ENCODE data around the gene DAW1.
"Not testable (repeated sequence)": the region's sequence is repeated elsewhere in the genome, so short reads cannot be mapped to it uniquely, and the experiment has no call there.

DAW1 gene

DNA sequence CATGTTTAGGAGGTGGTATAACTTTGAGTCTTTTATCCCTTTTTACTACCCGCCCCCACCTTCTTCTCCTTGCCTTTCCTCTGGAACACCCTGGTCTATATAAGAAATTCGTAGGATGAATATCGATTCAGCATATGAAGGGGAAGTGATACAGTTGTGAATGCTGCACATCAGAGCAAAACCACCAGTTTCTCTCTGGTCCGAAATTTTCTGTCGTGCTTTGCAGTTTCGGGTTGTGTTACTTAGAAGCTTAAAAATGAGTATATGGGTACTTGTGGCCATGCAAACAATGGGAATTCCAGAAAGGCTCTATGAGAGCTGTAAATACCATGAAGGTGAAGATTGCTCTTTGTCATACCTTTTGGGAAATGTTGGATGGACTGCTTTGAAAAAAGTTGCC lies 60.6 kb downstream of the DAW1 start:
- H3K4me3 ChIP-seq (ENCODE audit: control insufficient read depth, low read depth, low read length) = no peak overlapping the region
- DNase-seq (ENCODE audit: low read depth) = no peak
- TF ChIP-seq, protein P1, sequence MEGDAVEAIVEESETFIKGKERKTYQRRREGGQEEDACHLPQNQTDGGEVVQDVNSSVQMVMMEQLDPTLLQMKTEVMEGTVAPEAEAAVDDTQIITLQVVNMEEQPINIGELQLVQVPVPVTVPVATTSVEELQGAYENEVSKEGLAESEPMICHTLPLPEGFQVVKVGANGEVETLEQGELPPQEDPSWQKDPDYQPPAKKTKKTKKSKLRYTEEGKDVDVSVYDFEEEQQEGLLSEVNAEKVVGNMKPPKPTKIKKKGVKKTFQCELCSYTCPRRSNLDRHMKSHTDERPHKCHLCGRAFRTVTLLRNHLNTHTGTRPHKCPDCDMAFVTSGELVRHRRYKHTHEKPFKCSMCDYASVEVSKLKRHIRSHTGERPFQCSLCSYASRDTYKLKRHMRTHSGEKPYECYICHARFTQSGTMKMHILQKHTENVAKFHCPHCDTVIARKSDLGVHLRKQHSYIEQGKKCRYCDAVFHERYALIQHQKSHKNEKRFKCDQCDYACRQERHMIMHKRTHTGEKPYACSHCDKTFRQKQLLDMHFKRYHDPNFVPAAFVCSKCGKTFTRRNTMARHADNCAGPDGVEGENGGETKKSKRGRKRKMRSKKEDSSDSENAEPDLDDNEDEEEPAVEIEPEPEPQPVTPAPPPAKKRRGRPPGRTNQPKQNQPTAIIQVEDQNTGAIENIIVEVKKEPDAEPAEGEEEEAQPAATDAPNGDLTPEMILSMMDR (conservative IDR thresholded peaks at IDR 0.05; ENCODE audit: control insufficient read depth, insufficient read depth, low read depth, low read length) = no peak

DNA sequence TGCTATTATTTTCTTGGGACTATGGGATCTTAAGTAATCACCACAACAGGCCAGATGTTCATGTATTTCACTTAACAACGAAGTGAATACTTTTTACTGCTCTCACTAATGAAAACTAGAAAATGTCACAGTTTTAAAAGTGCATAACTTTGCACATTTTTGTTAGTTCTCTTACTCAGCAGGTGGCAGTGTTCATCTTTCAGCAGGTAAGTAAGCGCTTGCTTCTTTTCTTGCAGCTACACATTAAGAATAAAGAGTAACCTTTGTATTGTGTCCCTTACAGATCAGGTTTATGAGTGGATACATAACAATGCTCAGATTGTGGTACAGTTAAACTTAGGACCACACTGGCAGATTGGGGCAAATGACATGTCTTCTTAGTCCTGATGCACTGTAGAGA lies 61.0 kb downstream of the DAW1 start:
- no peak for DNase-seq (ENCODE audit: low read depth)
- TF ChIP-seq, protein P1 (conservative IDR thresholded peaks at IDR 0.05; ENCODE audit: control insufficient read depth, insufficient read depth, low read depth, low read length) = no peak
- H3K4me3 ChIP-seq (ENCODE audit: control insufficient read depth, low read depth, low read length) = no peak overlapping the region

DNA sequence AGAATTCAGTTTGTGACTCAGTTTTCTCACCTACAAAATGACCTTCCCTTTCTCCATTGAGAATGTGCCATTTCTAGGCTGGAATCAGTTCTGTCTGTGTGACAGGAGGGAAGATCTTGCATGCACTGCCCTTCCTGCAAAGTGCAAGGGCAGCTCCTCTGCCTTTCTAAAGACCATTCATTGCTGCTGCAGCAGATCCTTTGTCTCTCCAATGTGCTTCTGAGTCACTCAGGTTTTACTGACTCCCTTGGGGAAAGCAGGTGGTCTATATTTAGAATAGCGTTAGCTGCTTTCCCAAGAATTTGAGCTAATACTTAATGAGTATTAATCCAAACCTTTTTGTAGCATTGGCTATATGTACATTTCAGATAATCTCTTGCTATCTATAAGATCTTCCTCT lies 62.5 kb downstream of the DAW1 start:
- DNase-seq (ENCODE audit: low read depth) = peak; percentile 2
- no peak overlapping the region for H3K4me3 ChIP-seq (ENCODE audit: control insufficient read depth, low read depth, low read length)
- TF ChIP-seq, protein P1 (conservative IDR thresholded peaks at IDR 0.05; ENCODE audit: control insufficient read depth, insufficient read depth, low read depth, low read length) = no peak

DNA sequence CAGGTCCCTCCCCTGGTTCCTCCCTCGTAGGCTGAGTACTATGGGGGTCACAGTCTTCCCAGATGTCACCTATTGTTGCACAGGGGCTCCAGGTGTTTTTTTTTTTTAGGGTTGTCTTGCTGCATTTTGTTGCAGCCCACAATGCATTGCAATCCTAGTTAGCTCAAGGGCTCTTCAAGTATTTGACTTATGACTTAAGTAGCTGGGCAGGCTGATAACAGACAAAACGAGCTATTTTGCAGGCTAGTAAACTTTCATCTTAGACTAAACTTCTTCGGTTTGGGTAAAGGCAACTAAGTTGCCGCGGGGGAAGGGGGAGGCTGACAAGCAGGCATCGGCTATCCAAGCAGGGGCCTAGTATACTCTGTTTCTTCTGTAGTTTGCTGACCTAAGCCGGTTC lies 64.8 kb downstream of the DAW1 start:
- H3K4me3 ChIP-seq (ENCODE audit: control insufficient read depth, low read depth, low read length); DNase-seq (ENCODE audit: low read depth): not testable (repeated sequence)

DNA sequence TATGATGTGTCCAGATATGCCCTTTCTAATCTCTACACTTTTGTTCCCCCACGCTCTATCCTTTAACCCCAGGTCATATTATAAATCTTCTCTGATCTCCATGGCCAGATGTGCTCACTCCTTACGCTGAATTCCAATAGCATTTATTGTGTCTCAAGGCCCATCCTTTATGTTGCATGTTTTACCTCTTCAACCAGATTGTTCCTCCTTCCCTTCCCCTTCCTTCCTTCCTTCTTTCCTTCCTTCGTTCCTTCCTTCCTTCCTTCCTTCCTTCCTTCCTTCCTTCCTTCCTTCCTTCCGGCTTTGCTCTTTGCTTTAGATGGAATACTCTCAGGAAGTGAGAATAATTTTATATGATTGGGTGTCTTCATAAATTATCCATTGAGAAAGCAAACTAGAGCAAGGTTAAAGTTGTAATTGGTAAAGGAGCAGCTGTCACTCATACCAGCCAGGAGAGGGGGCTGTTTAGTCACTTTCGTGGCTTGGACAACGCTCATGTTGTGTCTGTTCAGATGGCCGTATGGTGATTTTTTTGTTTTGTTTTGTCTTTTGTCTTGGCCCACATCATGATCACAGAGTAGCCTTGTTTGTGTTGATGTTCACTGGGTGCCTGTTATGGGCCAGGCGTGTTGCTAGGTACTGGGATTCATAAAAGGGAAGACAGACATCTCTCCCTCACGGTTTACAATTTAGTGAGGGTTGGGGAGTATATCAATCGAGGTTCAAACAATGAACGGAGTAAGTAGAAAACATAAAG lies 68.0 kb downstream of the DAW1 start:
- H3K4me3 ChIP-seq (ENCODE audit: control insufficient read depth, low read depth, low read length) = no peak overlapping the region
- DNase-seq (ENCODE audit: low read depth) = peak; percentile 54
- TF ChIP-seq, protein P1 (conservative IDR thresholded peaks at IDR 0.05; ENCODE audit: control insufficient read depth, insufficient read depth, low read depth, low read length) = peak; percentile 62

DNA sequence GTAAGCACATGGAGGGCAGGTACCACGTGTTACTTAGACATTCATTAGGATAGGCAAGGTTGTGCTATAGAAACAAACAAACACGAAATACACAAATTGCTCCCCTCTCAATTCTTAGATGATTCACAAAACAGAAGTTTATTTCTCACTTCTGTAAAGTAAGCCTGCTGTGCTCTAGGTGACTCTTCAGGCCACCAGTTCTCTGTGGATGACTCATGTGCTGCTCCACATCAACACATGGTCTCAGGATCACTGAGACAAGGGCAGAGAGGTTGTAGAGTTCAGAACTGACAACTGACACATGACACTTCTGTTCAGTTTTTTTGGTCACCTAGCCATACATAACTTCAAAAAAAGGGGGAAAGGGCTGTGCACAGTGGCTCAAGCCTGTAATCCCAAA lies 70.6 kb downstream of the DAW1 start:
- DNase-seq (ENCODE audit: low read depth) = peak; percentile 46
- TF ChIP-seq, protein P1 (conservative IDR thresholded peaks at IDR 0.05; ENCODE audit: control insufficient read depth, insufficient read depth, low read depth, low read length) = no peak
- H3K4me3 ChIP-seq (ENCODE audit: control insufficient read depth, low read depth, low read length) = no peak overlapping the region

DNA sequence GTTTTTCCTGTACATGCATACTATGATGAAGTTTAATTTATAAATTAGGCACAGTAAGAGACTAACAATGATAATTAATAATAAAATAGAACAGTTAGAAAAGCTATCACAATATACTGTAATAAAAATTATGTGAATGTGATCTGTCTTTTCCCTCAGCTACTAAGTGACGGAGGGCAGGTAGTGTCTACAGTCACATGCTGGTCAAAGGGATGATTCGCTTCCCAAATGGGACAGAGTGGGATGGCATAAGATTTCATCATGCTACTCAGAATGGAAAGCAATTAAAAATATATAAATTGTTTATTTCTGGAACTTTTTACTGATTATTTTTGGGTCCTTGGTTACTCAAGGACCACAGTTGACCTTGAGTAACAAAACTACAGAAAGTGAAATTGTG lies 71.5 kb downstream of the DAW1 start:
- DNase-seq (ENCODE audit: low read depth) = peak; percentile 6
- H3K4me3 ChIP-seq (ENCODE audit: control insufficient read depth, low read depth, low read length) = no peak overlapping the region
- TF ChIP-seq, protein P1 (conservative IDR thresholded peaks at IDR 0.05; ENCODE audit: control insufficient read depth, insufficient read depth, low read depth, low read length) = no peak
